HuH-7.5 (cell line): ENCODE measurements around the gene ZHX3.
"Not testable (repeated sequence)": the region's sequence is repeated elsewhere in the genome, so short reads cannot be mapped to it uniquely, and the experiment has no call there.

Experiments used
- DNase-seq: peaks from one replicate; pipeline ENCODE4 v3.0.0; 2011; ENCODE audit warnings: low spot score

The ZHX3 gene

DNA sequence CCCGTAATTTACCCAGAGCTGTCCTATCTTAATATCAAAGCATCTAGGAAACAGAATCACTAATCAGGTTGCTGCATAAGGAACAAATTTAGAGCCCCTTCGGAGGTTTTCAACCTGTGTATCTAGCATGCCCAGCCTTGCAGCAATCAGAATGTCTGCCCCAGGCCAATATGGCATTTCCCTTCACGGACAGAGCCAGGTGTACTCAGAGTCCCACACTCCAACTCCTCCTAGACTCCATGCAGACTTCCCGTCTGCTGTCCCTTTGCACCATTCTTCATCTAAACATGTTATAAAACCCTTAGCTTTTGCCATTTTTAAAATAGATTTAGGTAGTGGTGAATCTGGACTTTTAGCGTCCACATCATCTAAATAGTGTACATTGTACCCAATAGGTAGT lies 61.0 kb downstream of the ZHX3 start:
- DNase-seq, result no peak

DNA sequence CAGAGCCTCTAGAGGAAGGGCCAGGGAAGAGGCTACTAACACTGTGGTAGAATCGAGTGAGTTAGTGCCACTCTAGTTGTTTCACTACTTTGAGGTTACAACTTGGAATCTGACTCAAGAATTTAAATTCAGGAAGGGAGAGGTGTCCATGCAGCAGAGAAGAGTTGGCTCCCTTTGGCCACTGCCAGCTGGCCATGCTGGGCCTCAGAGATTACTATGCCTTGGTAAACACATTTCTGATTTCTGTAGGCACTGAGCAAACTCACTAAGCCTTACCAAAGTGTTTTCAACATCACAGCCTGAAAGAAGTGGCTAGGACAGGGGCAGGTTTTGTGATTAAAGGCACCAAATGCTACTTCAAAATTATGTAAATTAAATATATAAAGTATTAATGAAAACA lies 61.9 kb downstream of the ZHX3 start:
- no peak for DNase-seq

- DNase-seq, result no peak
These were observed 67.9 kb downstream of the ZHX3 start for GRCh38 chr20:41249411-41250281.

DNA sequence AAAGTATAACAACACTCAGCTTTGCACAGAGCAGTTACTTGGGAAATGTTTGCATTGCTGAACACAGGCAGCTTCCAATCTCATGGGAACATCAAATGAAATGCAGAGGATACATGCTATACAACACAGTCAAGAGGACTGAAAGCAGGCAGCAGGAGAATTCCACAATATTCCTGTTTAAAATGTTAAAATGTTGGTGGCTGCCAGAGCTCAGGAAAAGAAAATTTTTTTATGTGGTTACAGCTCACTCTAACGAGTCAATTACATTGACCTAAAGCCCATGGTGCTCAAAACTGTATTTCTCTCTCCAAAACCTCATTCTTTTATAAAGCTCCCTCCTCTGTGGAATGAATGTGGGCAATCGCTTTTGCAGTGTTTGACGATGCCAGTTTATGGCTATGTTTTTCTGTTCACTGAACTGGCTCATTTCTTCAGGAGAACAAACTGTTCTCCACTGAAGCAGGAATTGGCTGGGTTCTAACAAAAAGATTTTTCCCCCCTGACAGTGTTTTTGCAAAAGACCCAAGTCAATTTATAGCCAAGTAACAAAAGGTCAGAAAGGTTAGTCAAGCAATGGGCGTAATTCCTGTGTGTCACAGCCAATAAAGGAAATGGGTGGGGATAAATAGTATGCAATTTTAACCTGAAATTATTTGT lies 69.0 kb downstream of the ZHX3 start:
- no peak for DNase-seq

GRCh38 chr20:41247523-41248367 lies 69.8 kb downstream of the ZHX3 start:
- no peak for DNase-seq

DNA sequence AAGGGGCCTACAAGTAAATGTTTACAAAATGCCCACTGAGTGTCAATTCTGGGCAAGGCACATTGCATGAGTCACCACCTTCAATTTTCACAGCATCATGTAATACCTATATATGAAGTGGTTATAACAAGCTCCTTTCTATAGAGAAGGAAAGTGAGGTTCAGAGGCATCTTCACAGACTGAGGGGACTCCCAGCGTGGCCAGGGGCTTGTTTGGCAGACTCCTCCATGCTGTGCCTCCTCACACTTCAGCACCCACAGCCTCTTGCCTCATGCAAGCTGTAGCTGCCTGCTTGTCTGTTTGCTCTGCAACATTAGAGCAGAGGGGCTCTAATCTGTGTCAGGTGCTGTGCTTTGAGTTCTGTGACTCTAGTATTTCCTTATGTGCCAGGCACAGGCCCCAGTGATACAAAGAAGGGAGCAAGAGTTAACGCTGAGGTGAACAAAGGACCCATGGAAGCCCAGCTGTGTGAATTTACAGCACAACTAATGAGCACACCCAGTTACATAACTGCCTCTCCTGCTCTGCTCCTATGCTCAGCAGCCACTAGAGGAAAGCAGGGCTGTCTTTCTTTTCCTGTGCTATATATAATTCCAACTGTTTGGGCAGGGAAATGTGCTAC lies 72.3 kb downstream of the ZHX3 start:
- no peak for DNase-seq

DNA sequence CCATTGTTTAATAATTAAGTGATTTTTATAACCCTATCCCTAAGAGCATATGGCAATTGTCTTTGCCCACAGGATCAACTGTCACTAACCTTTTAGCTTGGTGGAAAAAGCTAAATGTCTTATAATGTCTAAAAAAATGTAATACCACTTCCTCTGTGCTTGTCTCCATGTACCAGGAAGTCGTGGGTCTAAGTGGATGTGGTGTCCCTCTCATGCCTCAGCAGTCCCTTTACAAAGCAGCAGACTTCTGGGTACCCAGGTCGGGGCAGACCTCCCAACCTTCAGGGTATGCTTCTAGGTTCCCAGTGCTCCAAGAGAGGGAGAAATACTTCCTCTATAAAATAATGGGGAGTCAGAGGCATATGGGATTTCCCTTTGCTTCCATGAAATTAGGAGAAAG lies 74.7 kb downstream of the ZHX3 start:
- DNase-seq, result no peak

DNA sequence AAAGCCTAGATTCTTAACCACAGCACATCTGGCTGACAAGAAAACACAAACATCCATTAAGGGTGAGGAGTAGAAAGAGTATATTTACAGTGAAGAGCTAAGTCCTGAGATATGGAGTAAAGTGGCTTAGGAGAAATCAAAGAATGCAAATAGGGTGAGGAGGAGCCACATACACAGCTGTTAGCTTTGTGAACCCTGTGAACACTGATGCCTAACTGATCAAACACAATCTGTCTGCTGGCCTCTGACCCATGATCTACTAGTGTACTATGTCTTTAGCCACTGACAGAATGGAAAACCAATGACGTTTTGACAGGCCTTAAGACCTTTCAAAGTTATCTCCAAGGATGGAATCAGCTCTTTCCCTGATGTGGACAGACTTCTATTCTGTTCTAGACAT lies 75.2 kb downstream of the ZHX3 start:
- DNase-seq, result no peak

GRCh38 chr20:41237233-41237632 lies 80.3 kb downstream of the ZHX3 start:
- not testable (repeated sequence) for DNase-seq

DNA sequence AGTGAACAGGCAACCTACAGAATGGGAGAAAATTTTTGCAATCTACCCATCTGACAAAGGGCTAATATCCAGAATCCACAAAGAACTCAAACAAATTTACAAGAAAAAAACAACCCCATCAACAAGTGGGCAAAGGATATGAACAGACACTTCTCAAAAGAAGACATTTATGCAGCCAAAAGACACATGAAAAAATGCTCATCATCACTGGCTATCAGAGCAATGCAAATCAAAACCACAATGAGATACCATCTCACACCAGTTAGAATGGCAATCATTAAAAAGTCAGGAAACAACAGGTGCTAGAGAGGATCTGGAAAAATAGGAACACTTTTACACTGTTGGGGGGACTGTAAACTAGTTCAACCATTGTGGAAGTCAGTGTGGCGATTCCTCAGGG lies 80.7 kb downstream of the ZHX3 start:
- DNase-seq, result not testable (repeated sequence)

- DNase-seq, result no peak
These were observed 83.0 kb downstream of the ZHX3 start for GRCh38 chr20:41234546-41234945.

GRCh38 chr20:41234041-41234440 lies 83.5 kb downstream of the ZHX3 start:
- DNase-seq, result no peak

DNA sequence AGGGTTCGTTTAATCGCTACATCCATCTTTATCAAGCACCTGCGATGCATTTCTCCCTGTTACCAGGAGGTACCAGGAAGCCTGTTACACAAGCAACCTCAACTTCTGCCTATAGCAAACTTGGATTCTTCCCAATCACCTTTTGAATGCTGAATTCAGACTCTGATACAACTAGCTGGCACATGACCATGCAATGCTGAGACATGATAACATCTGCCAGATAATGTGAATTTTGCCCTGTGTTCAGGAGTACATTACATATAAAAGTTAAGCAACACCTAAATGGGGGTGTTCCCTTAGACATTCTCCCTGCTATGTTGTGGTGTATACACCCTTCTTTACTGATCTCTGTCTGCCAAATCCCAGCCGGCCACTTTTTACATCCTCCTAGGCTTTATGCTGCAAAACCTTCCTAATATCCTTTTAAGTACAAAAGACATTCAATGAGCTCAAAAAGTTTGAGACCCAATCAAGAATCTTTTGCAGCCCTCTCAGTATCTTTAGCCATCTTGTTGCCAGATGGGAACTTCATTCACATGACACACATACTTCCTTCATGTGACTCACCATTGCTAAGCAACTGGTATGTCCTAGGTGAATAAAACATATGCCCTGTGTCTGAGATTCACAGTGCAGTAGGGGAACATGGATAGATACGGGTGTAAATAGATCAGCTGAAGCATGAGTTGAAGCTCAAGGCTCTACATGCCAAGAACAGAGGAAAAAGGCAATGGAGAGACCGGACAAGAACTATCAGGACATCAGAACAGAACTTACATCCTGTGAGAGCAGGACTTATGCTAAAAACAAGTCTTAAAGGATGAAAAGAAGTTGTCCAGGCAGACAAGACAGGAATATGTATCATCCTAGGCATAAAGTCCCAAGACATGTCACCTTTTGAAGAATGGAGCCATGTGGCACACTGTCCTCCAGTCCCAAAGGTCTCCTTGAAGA lies 84.3 kb downstream of the ZHX3 start:
- no peak for DNase-seq

DNA sequence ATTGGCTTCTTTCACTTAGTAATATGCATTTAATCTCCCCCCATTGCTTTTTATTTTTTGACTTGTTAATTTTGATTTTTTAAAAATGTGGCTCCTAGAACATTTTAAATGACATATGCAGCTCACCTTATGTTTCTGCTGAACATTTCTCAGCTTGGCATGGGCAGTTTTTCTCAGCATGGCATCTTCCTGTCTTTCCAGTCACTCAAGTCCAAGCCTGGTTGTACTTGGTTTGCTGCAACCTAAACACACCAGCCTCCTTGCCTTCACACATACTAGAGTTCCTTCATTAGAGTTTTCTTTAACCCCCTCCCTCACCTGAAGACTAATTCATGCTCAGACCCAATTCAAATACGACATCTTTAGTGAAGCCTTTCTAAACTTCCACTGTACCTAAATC lies 86.4 kb downstream of the ZHX3 start:
- DNase-seq, result no peak

DNA sequence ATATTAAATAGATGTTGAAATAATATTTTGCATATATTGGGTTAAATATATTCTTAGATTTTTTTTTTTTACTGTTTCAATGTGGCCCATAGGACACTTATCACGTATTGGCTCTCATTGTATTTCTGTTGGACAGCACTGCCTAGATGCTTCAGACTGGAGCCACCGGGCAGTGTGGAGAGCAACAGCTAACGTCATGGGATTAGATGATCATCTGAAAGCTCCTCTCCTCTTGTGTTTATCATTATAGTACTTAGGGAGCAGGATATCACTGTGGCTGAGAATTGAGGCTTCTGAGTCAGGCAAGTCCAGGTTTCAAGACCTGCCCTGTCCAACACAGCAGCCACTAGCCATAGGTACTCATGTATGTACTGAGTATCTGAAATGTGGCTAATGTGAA lies 87.4 kb downstream of the ZHX3 start:
- DNase-seq, result no peak

- DNase-seq, result no peak
These were observed 88.3 kb downstream of the ZHX3 start for GRCh38 chr20:41229259-41229658.

DNA sequence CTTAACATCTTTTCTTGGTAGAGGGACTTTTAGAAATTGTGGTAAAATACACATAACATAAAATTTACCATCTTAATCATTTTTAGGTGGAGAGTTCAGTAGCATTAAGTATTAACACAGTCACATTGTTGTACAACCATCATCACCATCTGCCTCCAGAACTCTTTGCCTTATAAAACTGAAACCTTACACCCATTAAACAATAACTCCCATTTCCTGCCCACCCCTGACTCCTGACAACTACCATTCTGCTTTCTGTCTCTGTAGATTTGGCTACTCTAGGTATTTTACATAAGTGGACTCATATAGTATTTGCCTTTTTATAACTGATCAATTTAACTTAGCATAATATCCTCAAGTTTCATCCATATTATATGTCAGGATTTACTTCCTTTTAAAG lies 88.7 kb downstream of the ZHX3 start:
- no peak for DNase-seq

DNA sequence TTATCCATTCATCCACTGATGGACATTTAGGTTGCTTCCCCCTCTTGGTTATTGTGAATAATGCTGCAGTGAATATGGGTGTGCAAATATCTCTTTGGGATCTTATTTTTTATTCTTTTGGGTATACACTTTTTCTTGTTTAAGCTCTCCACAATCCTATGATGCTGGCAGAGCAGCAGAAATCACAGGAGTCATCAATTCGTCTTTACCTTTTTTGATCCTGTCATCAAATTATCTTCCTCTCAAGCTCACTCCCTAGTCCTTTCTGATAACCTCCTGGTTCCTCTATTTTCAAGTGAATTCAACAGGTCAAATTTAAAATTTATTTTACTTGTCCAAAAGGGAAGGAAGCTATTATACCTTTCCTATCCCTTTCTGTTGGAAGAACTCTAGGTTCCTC lies 91.1 kb downstream of the ZHX3 start:
- no peak for DNase-seq

- DNase-seq, result no peak
These were observed 92.4 kb downstream of the ZHX3 start for GRCh38 chr20:41225091-41225490.

GRCh38 chr20:41224281-41224680 lies 93.2 kb downstream of the ZHX3 start:
- DNase-seq, result no peak

DNA sequence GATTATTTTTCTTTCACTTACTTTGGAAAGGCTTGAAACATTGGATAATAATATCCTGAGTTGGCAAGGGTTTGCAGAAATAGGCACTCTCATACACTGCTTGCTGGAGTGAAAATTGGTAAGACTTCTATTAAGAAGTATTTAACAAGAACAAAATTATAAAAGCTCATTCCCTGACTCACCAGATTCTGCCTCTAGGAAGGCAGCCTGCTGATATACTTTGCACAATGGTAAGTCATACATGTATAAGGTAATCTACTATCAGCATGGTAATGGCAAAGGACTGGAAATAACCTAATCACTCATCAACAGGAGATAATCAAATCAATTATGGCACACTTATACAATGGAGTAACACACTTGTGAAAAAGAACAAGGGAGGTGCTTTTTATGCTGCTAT lies 94.4 kb downstream of the ZHX3 start:
- no peak for DNase-seq
